ENCODE results near the gene IL12A. TPM values are rescaled to one million over a fixed set of nuclear protein-coding genes. Genes with fewer than 3 reads are reported as not detected.

Gene IL12A
- total RNA-seq, 4 donors from 2014 or later = not detected

GRCh38 chr3:160012108-160012507, 23.5 kb downstream of the IL12A start:
- no peak for ATAC-seq
- Histone ChIP-seq H3K27ac (no peak overlapping the region), H3K27me3 (no peaks in the 10 kb centered on the region), H3K4me1 (no peaks in the 10 kb centered on the region), H3K9me3 (no peaks in the 10 kb centered on the region), H3K36me3 (no peaks in the 10 kb centered on the region), H3K4me3 (no peak overlapping the region)
- no peak for TF ChIP-seq POLR2A (IDR thresholded peaks at IDR 0.05)
- no peak for TF ChIP-seq CTCF (IDR thresholded peaks at IDR 0.05 in 4 of 5, conservative IDR thresholded peaks at IDR 0.05 in 1 of 5)
- no peak for DNase-seq
- intact Hi-C loops (cut with DNase I; ENCODE audit: low total_unique reads) (no loop called here), in situ Hi-C loops (cut with MboI; ENCODE audit: low sequenced_read_pairs in 4 of 4) (loop anchor here in 2 of 4 donors (25.0 kb wide), 2 partner anchors 125 to 750 kb away; no protein-coding TSS in a partner anchor)

GRCh38 chr3:160016972-160017371, 28.3 kb downstream of the IL12A start:
- no peak overlapping the region for H3K4me3 ChIP-seq
- in situ Hi-C loops (cut with MboI; ENCODE audit: low sequenced_read_pairs in 4 of 4) = loop anchor here in 2 of 4 donors (25.0 kb wide), 2 partner anchors 130 to 755 kb away; no protein-coding TSS in a partner anchor
- H3K27ac ChIP-seq = no peak overlapping the region
- intact Hi-C loops (cut with DNase I; ENCODE audit: low total_unique reads) = no loop called here
- H3K9me3 ChIP-seq = no peaks in the 10 kb centered on the region
- TF ChIP-seq POLR2A (IDR thresholded peaks at IDR 0.05) (no peak), CTCF (IDR thresholded peaks at IDR 0.05 in 4 of 5, conservative IDR thresholded peaks at IDR 0.05 in 1 of 5) (no peak)
- H3K27me3 ChIP-seq = no peaks in the 10 kb centered on the region
- H3K36me3 ChIP-seq = no peaks in the 10 kb centered on the region
- ATAC-seq (peak in 1 of 2 donors; percentile 30), DNase-seq (no peak)
- no peaks in the 10 kb centered on the region for H3K4me1 ChIP-seq

GRCh38 chr3:160018959-160019358, 30.3 kb downstream of the IL12A start:
- Histone ChIP-seq H3K36me3 (no peaks in the 10 kb centered on the region), H3K4me3 (no peak overlapping the region), H3K27me3 (no peaks in the 10 kb centered on the region), H3K27ac (no peak overlapping the region), H3K9me3 (no peaks in the 10 kb centered on the region), H3K4me1 (no peaks in the 10 kb centered on the region)
- DNase-seq (no peak), ATAC-seq (no peak)
- in situ Hi-C loops (cut with MboI; ENCODE audit: low sequenced_read_pairs in 4 of 4) (loop anchor here in 2 of 4 donors (25.0 kb wide), 2 partner anchors 132 to 757 kb away; no protein-coding TSS in a partner anchor), intact Hi-C loops (cut with DNase I; ENCODE audit: low total_unique reads) (no loop called here)
- TF ChIP-seq POLR2A (IDR thresholded peaks at IDR 0.05) (no peak), CTCF (IDR thresholded peaks at IDR 0.05 in 4 of 5, conservative IDR thresholded peaks at IDR 0.05 in 1 of 5) (no peak)

- intact Hi-C loops (cut with DNase I; ENCODE audit: low total_unique reads) = no loop called here
- no peak overlapping the region for H3K4me3 ChIP-seq
- H3K9me3 ChIP-seq = no peaks in the 10 kb centered on the region
- no peaks in the 10 kb centered on the region for H3K36me3 ChIP-seq
- no peaks in the 10 kb centered on the region for H3K27me3 ChIP-seq
- H3K27ac ChIP-seq = no peak overlapping the region
- no peak for DNase-seq
- ATAC-seq = no peak
- TF ChIP-seq CTCF (IDR thresholded peaks at IDR 0.05 in 4 of 5, conservative IDR thresholded peaks at IDR 0.05 in 1 of 5) (no peak), POLR2A (IDR thresholded peaks at IDR 0.05) (no peak)
- H3K4me1 ChIP-seq = no peaks in the 10 kb centered on the region
- in situ Hi-C loops (cut with MboI; ENCODE audit: low sequenced_read_pairs in 4 of 4) = loop anchor here in 2 of 4 donors (25.0 kb wide), 2 partner anchors 133 to 758 kb away; no protein-coding TSS in a partner anchor
These were observed 31.5 kb downstream of the IL12A start for GRCh38 chr3:160020057-160020711.

Measured in gastrocnemius medialis (tissue), 4 donors.